ENCODE measurements around the gene RAB17.

The RAB17 gene

GRCh38 chr2:237571551-237571950 lies 19.0 kb downstream of the RAB17 start:
- no peak for TF ChIP-seq REST (IDR thresholded peaks at IDR 0.05; ENCODE audit: insufficient read depth in 1 of 2, low read depth in 2 of 2, low read length in 2 of 2)
- TF ChIP-seq SIN3A (IDR thresholded peaks at IDR 0.05; ENCODE audit: borderline replicate concordance, insufficient read depth, low read length) = no peak

GRCh38 chr2:237570776-237571335 lies 19.7 kb downstream of the RAB17 start:
- TF ChIP-seq TAF1 (IDR thresholded peaks at IDR 0.05; ENCODE audit: borderline replicate concordance, insufficient read depth, low read length) = no peak
- no peak for TF ChIP-seq SIN3A (IDR thresholded peaks at IDR 0.05; ENCODE audit: borderline replicate concordance, insufficient read depth, low read length)
- TF ChIP-seq POLR2AphosphoS5 (IDR thresholded peaks at IDR 0.05; ENCODE audit: low read depth, low read length) = no peak
- no peak for TF ChIP-seq FOXP2 (optimal IDR thresholded peaks at IDR 0.05; ENCODE audit: borderline replicate concordance, extremely low read depth, extremely low read length, insufficient read depth)
- no peak for TF ChIP-seq REST (IDR thresholded peaks at IDR 0.05; ENCODE audit: insufficient read depth in 1 of 2, low read depth in 2 of 2, low read length in 2 of 2)

GRCh38 chr2:237569896-237570295 lies 20.6 kb downstream of the RAB17 start:
- TF ChIP-seq REST (IDR thresholded peaks at IDR 0.05; ENCODE audit: insufficient read depth in 1 of 2, low read depth in 2 of 2, low read length in 2 of 2) = no peak
- no peak for TF ChIP-seq POLR2AphosphoS5 (IDR thresholded peaks at IDR 0.05; ENCODE audit: low read depth, low read length)
- TF ChIP-seq SIN3A (IDR thresholded peaks at IDR 0.05; ENCODE audit: borderline replicate concordance, insufficient read depth, low read length) = no peak
- TF ChIP-seq TAF1 (IDR thresholded peaks at IDR 0.05; ENCODE audit: borderline replicate concordance, insufficient read depth, low read length) = no peak
- no peak for TF ChIP-seq FOXP2 (optimal IDR thresholded peaks at IDR 0.05; ENCODE audit: borderline replicate concordance, extremely low read depth, extremely low read length, insufficient read depth)

- TF ChIP-seq SIN3A (IDR thresholded peaks at IDR 0.05; ENCODE audit: borderline replicate concordance, insufficient read depth, low read length) (no peak), TAF1 (IDR thresholded peaks at IDR 0.05; ENCODE audit: borderline replicate concordance, insufficient read depth, low read length) (no peak), POLR2AphosphoS5 (IDR thresholded peaks at IDR 0.05; ENCODE audit: low read depth, low read length) (no peak), FOXP2 (optimal IDR thresholded peaks at IDR 0.05; ENCODE audit: borderline replicate concordance, extremely low read depth, extremely low read length, insufficient read depth) (no peak), REST (IDR thresholded peaks at IDR 0.05; ENCODE audit: insufficient read depth in 1 of 2, low read depth in 2 of 2, low read length in 2 of 2) (no peak)
Observed at GRCh38 chr2:237569041-237569440, 21.5 kb downstream of the RAB17 start.

- TF ChIP-seq REST (IDR thresholded peaks at IDR 0.05; ENCODE audit: insufficient read depth in 1 of 2, low read depth in 2 of 2, low read length in 2 of 2) = no peak
- no peak for TF ChIP-seq TAF1 (IDR thresholded peaks at IDR 0.05; ENCODE audit: borderline replicate concordance, insufficient read depth, low read length)
- no peak for TF ChIP-seq FOXP2 (optimal IDR thresholded peaks at IDR 0.05; ENCODE audit: borderline replicate concordance, extremely low read depth, extremely low read length, insufficient read depth)
Observed at GRCh38 chr2:237568121-237568660, 22.3 kb downstream of the RAB17 start.
